HG03378 (cell line): Measurements from ENCODE around the gene TMPRSS11B.
"Not testable (repeated sequence)": the region's sequence is repeated elsewhere in the genome, so short reads cannot be mapped to it uniquely, and the experiment has no call there.

Source experiments
- ATAC-seq: cut with Tn5 transposase; IDR thresholded peaks from one replicate; pipeline ENCODE4 v1.9.1; 2021; ENCODE audit warnings: mild to moderate bottlenecking, moderate library complexity; ENCODE audit not compliant: unreplicated experiment

Gene TMPRSS11B

GRCh38 chr4:68240620-68241019 lies 4.9 kb downstream of the TMPRSS11B start:
- no peak for ATAC-seq

GRCh38 chr4:68228568-68228967 lies 16.9 kb downstream of the TMPRSS11B start:
- no peak for ATAC-seq

GRCh38 chr4:68218044-68218443 lies 27.4 kb downstream of the TMPRSS11B start:
- ATAC-seq: no peak

- no peak for ATAC-seq
These were observed 29.0 kb downstream of the TMPRSS11B start for GRCh38 chr4:68216501-68216900.

GRCh38 chr4:68209003-68209402 lies 36.5 kb downstream of the TMPRSS11B start:
- ATAC-seq: no peak

- not testable (repeated sequence) for ATAC-seq
These were observed 51.2 kb downstream of the TMPRSS11B start for GRCh38 chr4:68194305-68194704.

GRCh38 chr4:68193194-68193593 lies 52.3 kb downstream of the TMPRSS11B start:
- no peak for ATAC-seq

GRCh38 chr4:68187145-68187544 lies 58.3 kb downstream of the TMPRSS11B start:
- no peak for ATAC-seq

- ATAC-seq: no peak
These were observed 60.6 kb downstream of the TMPRSS11B start for GRCh38 chr4:68184923-68185322.

- no peak for ATAC-seq
These were observed 62.1 kb downstream of the TMPRSS11B start for GRCh38 chr4:68183417-68183816.

- ATAC-seq: no peak
These were observed 63.1 kb downstream of the TMPRSS11B start for GRCh38 chr4:68182382-68182820.

GRCh38 chr4:68180849-68181526 lies 64.5 kb downstream of the TMPRSS11B start:
- ATAC-seq: no peak

GRCh38 chr4:68176904-68177303 lies 68.6 kb downstream of the TMPRSS11B start:
- no peak for ATAC-seq
